GM18502 (cell line): Measurements from ENCODE around the gene SMAD6.

Experiments used
- ATAC-seq: cut with Tn5 transposase; IDR thresholded peaks from one replicate; pipeline ENCODE4 v1.9.1; 2021; ENCODE audit warnings: mild to moderate bottlenecking; ENCODE audit not compliant: unreplicated experiment, poor library complexity

SMAD6 gene

GRCh38 chr15:66784174-66784573 lies 82.1 kb downstream of the SMAD6 start:
- ATAC-seq, result no peak

GRCh38 chr15:66785637-66786036 lies 83.6 kb downstream of the SMAD6 start:
- ATAC-seq, result no peak

GRCh38 chr15:66786222-66786621 lies 84.2 kb downstream of the SMAD6 start:
- no peak for ATAC-seq

GRCh38 chr15:66786708-66787488 lies 84.9 kb downstream of the SMAD6 start:
- no peak for ATAC-seq

GRCh38 chr15:66787489-66787871 lies 85.4 kb downstream of the SMAD6 start:
- no peak for ATAC-seq

GRCh38 chr15:66788024-66788423 lies 86.0 kb downstream of the SMAD6 start:
- ATAC-seq, result no peak

- no peak for ATAC-seq
These were observed 87.3 kb downstream of the SMAD6 start for GRCh38 chr15:66789029-66790025.

- no peak for ATAC-seq
These were observed 93.8 kb downstream of the SMAD6 start for GRCh38 chr15:66795851-66796250.

- no peak for ATAC-seq
These were observed 94.3 kb downstream of the SMAD6 start for GRCh38 chr15:66796343-66796742.

GRCh38 chr15:66797921-66798320 lies 95.9 kb downstream of the SMAD6 start:
- ATAC-seq, result no peak

GRCh38 chr15:66798426-66799061 lies 96.5 kb downstream of the SMAD6 start:
- no peak for ATAC-seq

- ATAC-seq, result no peak
These were observed 97.2 kb downstream of the SMAD6 start for GRCh38 chr15:66799242-66799641.

- ATAC-seq, result no peak
These were observed 98.7 kb downstream of the SMAD6 start for GRCh38 chr15:66800584-66801235.

GRCh38 chr15:66801266-66801665 lies 99.2 kb downstream of the SMAD6 start:
- no peak for ATAC-seq

GRCh38 chr15:66802025-66803001 lies 100.3 kb downstream of the SMAD6 start:
- no peak for ATAC-seq

- no peak for ATAC-seq
These were observed 101.2 kb downstream of the SMAD6 start for GRCh38 chr15:66803182-66803729.

- ATAC-seq, result no peak
These were observed 101.7 kb downstream of the SMAD6 start for GRCh38 chr15:66803749-66804148.

GRCh38 chr15:66805202-66805885 lies 103.3 kb downstream of the SMAD6 start:
- ATAC-seq, result no peak
